Fibroblast of skin of abdomen (primary cell): ENCODE data around the gene C8A.

Experiments used
- DNase-seq: peaks from one replicate; pipeline ENCODE4 v3.0.0-alpha.2; 2013

Gene C8A

DNA sequence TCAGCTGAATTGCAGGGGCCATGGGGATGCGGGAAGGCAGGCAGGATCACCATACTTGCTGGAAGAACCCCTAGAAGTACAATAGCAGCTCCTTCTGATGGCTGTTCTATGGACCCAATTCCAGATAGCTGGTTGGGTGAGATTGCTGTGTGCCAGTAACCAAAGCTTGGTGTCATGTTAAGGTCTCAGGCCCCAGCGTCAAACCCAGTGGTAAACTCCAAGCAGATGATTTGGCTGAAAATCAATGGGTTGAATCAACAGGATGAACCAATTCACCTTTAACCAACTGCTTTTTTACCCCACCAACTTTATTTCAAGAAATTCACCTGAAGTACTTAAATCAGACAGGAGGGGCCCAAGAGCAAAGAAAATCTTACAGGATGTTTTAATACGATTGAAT is 73.4 kb downstream of the C8A start:
- DNase-seq, result no peak

- DNase-seq, result no peak
Observed at GRCh38 chr1:56929492-56929891, 74.9 kb downstream of the C8A start.

- DNase-seq, result peak; percentile 53
Observed at GRCh38 chr1:56931211-56931610, 76.6 kb downstream of the C8A start.

DNA sequence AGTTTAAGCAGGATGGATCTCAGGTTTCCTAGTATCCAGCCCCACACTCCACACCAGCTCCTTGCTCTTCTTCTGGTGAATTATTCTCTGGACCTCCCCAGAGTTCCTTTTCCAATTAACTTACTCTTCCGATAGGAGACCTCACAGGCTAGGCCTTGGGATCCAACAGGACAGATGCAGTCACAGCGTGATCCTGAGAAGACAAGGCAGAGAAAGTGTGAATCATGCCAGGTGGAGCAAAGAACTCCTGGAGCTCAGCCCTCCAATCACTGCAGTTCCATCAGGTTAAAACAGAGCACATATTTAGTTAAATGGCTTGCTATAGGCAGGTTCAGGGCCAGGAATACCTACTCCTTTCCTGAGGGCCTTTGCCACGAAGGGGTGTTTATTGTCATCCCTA is 77.1 kb downstream of the C8A start:
- peak; percentile 12 for DNase-seq

- no peak for DNase-seq
Observed at GRCh38 chr1:56933161-56933560, 78.6 kb downstream of the C8A start.

DNA sequence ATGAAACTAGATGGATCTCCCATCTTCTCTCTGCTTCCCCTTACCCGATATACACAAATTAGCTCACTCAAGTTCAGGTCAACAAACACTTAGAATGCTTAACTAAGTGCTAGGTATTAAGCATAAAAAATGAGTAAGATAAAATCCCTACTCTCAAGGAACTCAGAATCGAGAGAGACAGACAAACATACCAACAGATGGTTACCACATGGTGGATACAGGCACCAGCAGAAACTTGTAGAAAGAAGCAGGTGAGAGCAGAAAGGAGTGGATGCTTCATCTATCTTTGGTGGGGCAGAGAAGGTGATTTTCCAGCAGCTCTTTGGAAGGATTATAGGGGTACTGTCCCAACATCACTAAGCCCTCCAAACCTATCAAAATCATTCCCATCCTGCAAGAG is 79.0 kb downstream of the C8A start:
- peak; percentile 30 for DNase-seq

DNA sequence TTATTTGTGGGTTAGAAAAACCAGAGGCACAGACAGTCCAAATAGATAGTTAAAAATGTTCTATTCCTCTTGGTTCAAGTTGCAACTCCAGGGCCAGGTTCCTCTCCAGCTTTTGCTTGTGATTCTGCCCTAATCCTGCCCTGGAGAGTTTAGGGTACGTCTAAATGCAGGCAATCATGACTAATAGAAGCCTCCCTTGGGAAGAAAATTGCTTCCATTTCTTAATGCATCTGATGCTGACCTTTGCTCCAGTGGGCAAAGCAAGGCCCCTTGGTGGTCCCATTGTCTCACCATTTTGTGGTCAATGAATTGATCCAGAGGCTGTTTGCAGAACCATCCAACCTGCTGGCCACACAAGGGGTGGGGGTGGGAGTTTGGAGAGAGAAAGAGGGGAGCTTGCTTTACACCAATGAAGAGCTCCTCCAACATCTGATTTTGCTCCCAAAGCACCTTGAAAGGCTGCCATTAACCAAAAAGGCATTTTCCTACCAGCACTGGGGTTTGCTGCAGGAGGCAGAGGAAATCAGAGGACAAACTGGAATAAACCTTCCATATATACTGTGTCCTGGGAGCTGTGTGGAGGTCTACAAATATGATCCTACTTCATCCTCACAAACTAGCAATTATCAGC is 79.9 kb downstream of the C8A start:
- DNase-seq, result peak; percentile 92

GRCh38 chr1:56938646-56939045 is 84.0 kb downstream of the C8A start:
- DNase-seq, result no peak

DNA sequence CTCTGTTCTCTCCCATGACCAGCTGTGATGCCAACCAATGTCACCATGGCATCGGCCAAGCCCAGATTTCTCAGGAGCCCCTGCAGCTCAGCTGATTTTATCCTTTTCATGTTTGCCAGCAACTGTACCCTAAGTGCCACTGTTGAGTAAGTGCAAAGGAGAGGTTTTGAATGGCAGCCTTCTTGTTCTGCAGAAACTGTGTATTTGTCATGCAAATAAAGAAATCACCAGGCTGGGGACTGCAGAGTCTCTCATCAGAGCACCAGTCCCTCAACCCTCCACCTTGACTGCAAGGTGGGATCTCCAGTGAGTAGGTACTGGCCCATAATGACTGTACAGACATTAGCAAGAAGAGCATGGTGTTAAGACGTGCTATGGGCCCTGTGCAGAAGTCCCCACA is 84.6 kb downstream of the C8A start:
- DNase-seq, result no peak

GRCh38 chr1:56940039-56940438 is 85.4 kb downstream of the C8A start:
- no peak for DNase-seq

- peak; percentile 76 for DNase-seq
Observed at GRCh38 chr1:56948403-56949023, 93.9 kb downstream of the C8A start.

DNA sequence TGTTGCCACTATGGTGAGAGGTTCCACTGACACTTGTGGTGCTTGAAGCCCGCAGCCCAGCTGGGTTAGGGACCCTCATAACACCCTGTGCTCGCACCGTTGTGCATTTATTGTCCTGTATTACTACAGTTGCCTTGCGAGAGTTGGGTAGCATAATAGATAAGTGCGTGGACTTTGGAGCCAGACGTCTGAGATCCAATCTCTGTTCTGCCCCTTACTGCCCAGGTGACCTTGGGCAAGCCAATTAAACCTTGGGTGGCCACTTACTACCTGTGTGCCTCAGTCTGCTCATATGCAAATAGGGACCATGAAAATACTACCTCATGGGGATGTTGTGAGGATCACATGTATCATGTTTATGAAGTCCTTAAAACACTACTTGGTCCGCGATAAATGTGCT is 97.9 kb downstream of the C8A start:
- DNase-seq, result no peak

DNA sequence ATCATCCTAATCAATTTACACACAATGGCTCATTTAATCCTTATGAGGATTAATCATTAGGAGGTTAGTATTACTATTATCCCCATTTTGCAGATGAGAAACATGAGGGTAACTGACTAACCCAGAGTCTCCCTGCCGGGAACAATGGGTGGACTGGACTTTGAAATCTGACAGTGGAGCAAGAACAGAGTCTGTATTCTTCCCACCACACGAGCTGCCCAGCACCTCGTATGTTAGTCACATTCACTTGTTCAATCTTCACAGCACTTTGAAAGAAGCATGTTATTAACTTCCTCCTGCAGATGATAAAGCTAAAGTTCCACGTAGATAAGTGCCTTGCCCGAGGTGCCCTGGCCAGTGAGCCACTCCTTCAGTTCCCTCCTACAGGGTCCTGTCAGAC is 98.8 kb downstream of the C8A start:
- DNase-seq, result no peak

DNA sequence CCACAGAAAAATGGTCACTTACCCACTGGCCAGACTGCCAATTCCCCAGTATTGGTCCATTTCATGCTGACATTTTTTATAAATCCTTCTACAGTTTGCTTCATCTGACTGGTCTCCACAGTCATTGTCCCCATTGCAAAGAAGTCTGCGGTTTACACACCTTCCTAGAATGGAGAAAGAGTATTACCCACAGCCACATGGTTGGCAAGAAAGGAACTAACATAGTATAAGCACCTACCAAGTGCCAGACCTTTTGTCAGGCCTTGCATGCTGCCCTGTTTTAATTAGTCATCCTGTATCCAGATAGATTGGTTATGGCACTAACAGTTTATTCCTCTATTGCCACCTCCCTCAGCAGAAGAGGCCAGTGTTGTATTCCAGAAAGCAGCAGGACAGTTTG is 100.1 kb downstream of the C8A start:
- DNase-seq, result no peak

DNA sequence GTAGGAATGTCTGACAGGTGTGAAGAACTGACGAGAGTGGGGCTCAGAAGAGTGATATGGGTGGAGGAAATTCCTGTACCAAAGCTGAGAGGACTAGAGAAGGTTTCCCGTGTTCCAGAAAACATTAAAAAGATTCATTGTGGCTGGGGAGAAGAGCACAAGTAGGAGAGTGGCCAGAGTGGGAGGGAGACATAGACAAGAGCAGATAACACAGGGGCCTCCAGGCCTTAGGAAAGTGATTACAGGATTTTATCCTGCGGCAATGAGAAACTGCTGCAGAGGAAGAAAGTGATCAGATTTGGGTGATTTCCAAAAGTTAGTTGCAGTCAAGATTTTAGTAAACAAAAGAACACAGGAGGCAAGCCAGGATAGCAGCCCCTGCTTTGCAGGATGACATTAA is 103.3 kb downstream of the C8A start:
- no peak for DNase-seq

GRCh38 chr1:56958526-56958925 is 103.9 kb downstream of the C8A start:
- DNase-seq, result peak; percentile 85

GRCh38 chr1:56961426-56961825 is 106.8 kb downstream of the C8A start:
- no peak for DNase-seq

- DNase-seq, result no peak
Observed at GRCh38 chr1:56963667-56964066, 109.1 kb downstream of the C8A start.

DNA sequence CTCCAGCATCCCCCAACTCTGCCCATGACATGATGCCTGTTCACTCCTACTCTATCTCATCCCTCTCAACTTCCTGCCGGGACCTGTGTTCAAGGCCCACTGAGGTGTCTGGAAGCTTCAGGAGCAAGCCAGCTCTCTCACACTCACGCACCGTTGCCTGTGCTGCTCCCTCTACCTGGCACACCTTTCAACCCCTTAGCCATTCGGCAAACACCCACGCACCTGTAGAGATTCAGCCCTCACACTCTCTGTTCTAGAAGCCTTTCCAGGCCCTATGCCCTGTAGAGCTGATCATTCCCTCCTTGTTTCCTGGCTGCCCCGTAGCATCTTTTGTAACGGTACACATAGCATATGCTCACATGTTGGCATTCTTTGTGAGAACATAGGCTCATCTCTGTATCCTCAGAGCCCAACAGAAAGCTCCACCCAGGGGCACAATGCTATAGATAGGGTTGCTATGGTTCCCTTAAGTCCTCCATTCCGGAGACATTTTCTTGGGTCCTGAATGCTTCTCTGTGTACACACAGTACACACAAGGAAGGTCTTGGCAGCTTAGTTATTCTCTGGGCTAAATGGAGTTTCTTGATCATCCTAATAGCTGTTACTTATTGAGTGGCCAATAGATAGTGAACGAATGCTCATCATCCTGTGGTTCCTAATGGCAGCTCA is 109.9 kb downstream of the C8A start:
- DNase-seq, result no peak

DNA sequence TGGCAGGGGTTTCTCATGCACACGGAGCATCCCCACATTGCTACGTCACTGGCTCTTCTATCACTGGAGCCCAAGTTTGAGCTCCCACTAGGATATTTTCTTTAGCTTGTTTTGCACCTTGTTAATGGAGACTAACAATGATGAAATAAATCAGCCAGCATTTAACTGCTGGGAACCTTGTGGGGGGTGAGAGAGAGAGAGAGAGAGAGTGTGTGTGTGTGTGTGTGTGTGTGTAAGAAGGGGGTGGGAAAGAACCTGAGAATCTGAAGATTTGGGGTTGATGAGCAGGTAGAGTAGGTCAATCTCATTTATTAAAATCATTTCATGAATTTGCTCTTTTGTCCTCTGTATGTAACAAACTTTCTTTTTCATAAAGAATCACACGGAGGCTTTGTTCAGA is 110.6 kb downstream of the C8A start:
- DNase-seq, result no peak

- DNase-seq, result no peak
Observed at GRCh38 chr1:56965916-56966697, 111.5 kb downstream of the C8A start, which contains the start of gene C8B. C8B (minus strand) TSS chr1:56966015; CDS start chr1:56965948, 67 bp downstream.

DNA sequence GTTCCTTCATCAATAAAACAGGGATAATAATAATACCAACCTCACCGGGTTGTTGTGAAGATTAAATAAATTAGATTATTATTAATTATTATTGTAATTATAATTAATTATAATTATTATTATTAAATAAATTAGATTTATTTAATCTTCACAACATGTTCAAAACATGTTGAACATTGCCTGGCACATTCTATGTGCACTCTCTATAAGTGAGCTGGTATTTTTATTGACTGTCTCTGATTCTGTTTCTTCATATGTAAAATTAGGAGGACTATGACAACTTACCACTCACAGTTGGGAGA is 112.1 kb downstream of the C8A start:
- DNase-seq, result no peak

GRCh38 chr1:56967355-56967754 is 112.8 kb downstream of the C8A start:
- DNase-seq, result no peak
